Endothelial cell of umbilical vein (primary cell): ENCODE measurements around the gene TGM3. TPM values are rescaled to one million over a fixed set of nuclear protein-coding genes. Genes with fewer than 3 reads are reported as not detected.

Source experiments
- BruUV-seq: library from RNA; stranded (reverse); fragments of 400-500 nt; replicated peaks from 2 replicates; lab custom pipeline; 2021; lab: Mats Ljungman, UMichigan
- CTCF ChIA-PET: fragments of 300-600, 350-600 bp; sonication (Branson Sonifier 250); formaldehyde crosslinking; loops from one replicate; lab custom pipeline; 2021; ENCODE audit warnings: antibody characterized with exemption, inconsistent platforms; lab: Charles Lee
- POLR2A ChIA-PET: fragments of 300-600, 350-600 bp; sonication (Branson Sonifier 250); formaldehyde crosslinking; loops from one replicate; lab custom pipeline; 2021; ENCODE audit warnings: antibody characterized with exemption, inconsistent platforms; lab: Charles Lee
- DNase-seq: peaks from one replicate; pipeline ENCODE4 v3.0.0-alpha.2; 2011; ENCODE audit warnings: low read depth, low spot score
- FAIRE-seq: peaks from 2 replicates; lab custom pipeline; 2011; peaks lifted over from hg19 to GRCh38; lab: Jason Lieb, UNC
- H2AFZ ChIP-seq: 2 replicates; pipeline ENCODE4 v1.6.0; 2012; ENCODE audit warnings: low read depth, low read length, control low read depth, inconsistent platforms
- H3K27ac ChIP-seq: 2 replicates; pipeline ENCODE4 v1.5.1; 2011; ENCODE audit warnings: low read depth, mild to moderate bottlenecking, control low read depth, low read length, moderate library complexity; ENCODE audit not compliant: insufficient read depth
- H3K27me3 ChIP-seq, 2 experiments: 2 replicates each; pipeline versions ENCODE4 v1.6.0 to v1.6.1; 2011; ENCODE audit warnings: low read length in 2 of 2, mixed read lengths in 1 of 2; ENCODE audit not compliant: control insufficient read depth in 2 of 2, insufficient read depth in 2 of 2
- H3K36me3 ChIP-seq, 2 experiments: 2 replicates in 1 of 2; 3 replicates in 1 of 2; pipeline ENCODE4 v1.5.1; 2011; ENCODE audit warnings: low read length in 2 of 2, mild to moderate bottlenecking in 1 of 2, moderate library complexity in 1 of 2; ENCODE audit not compliant: control insufficient read depth in 2 of 2, insufficient read depth in 2 of 2; ENCODE audit errors: extremely low read depth in 1 of 2
- H3K4me1 ChIP-seq: 3 replicates; pipeline ENCODE4 v1.5.1; 2011; ENCODE audit warnings: mild to moderate bottlenecking, low read length; ENCODE audit not compliant: control insufficient read depth, insufficient read depth; ENCODE audit errors: extremely low read depth
- H3K4me2 ChIP-seq: 2 replicates; pipeline ENCODE4 v1.6.1; 2011; ENCODE audit warnings: low read length, control low read depth, mixed read lengths; ENCODE audit not compliant: insufficient read depth
- H3K4me3 ChIP-seq, 3 experiments: fragments of 200-600 bp in 1 of 3; sonication (generic), shearing (Covaris generic) in 1 of 3; replicated peaks in 1 of 3; 2 replicates each; pipeline ENCODE4 v1.5.1; 2011 to 2016; ENCODE audit warnings: control low read depth in 3 of 3, low read length in 3 of 3, mild to moderate bottlenecking in 2 of 3, inconsistent platforms in 1 of 3, low read depth in 1 of 3, moderate library complexity in 1 of 3; ENCODE audit not compliant: insufficient read depth in 1 of 3
- H3K79me2 ChIP-seq: 2 replicates; pipeline ENCODE4 v1.6.0; 2012; ENCODE audit warnings: low read length, inconsistent platforms; ENCODE audit not compliant: control insufficient read depth, insufficient read depth
- H3K9ac ChIP-seq: replicated peaks from 2 replicates; pipeline ENCODE3; 2011; ENCODE audit warnings: low read length, control low read depth; ENCODE audit not compliant: insufficient read depth; ENCODE audit errors: extremely low read depth
- H3K9me1 ChIP-seq: replicated peaks from 3 replicates; pipeline ENCODE4 v1.6.0; 2011; ENCODE audit warnings: mild to moderate bottlenecking, low read length; ENCODE audit not compliant: control insufficient read depth, insufficient read depth; ENCODE audit errors: extremely low read depth
- H3K9me3 ChIP-seq: replicated peaks from 2 replicates; pipeline ENCODE4 v1.5.1; 2012; ENCODE audit warnings: low read length, inconsistent platforms; ENCODE audit not compliant: control insufficient read depth, insufficient read depth
- H4K20me1 ChIP-seq: replicated peaks from 2 replicates; pipeline ENCODE3; 2011; ENCODE audit warnings: mild to moderate bottlenecking, low read length; ENCODE audit not compliant: control insufficient read depth, insufficient read depth; ENCODE audit errors: extremely low read depth
- EZH2 ChIP-seq: IDR thresholded peaks from 2 replicates; pipeline ENCODE4 v1.6.1; 2012; ENCODE audit warnings: borderline replicate concordance, low read depth, mild to moderate bottlenecking, moderate library complexity, low read length, inconsistent platforms; ENCODE audit not compliant: severe bottlenecking
- FOS ChIP-seq: IDR thresholded peaks from 2 replicates; pipeline ENCODE4 v1.6.1; 2011; ENCODE audit warnings: mild to moderate bottlenecking, low read length, moderate library complexity, borderline replicate concordance; ENCODE audit not compliant: insufficient read depth
- GATA2 ChIP-seq: IDR thresholded peaks from 2 replicates; pipeline ENCODE4 v1.7.0; 2011; ENCODE audit warnings: low read depth, mild to moderate bottlenecking, moderate library complexity, mixed read lengths, low read length; ENCODE audit not compliant: insufficient read length, insufficient read depth
- JUN ChIP-seq: IDR thresholded peaks from 2 replicates; pipeline ENCODE4 v1.6.1; 2011; ENCODE audit warnings: borderline replicate concordance, low read depth; ENCODE audit not compliant: insufficient read length, insufficient read depth
- MYC ChIP-seq: IDR thresholded peaks from one replicate; pipeline ENCODE4 v1.6.1; 2011; ENCODE audit warnings: mild to moderate bottlenecking, low read depth, low read length
- POLR2A ChIP-seq: IDR thresholded peaks from 2 replicates; pipeline ENCODE4 v1.6.1; 2012; ENCODE audit warnings: low read depth, mild to moderate bottlenecking, control low read depth, low read length
- POLR2AphosphoS5 ChIP-seq: IDR thresholded peaks from 2 replicates; pipeline ENCODE4 v1.6.1; 2012; ENCODE audit warnings: low read depth, mild to moderate bottlenecking, control low read depth, low read length, moderate library complexity; ENCODE audit not compliant: insufficient read depth
- dilution Hi-C: fragments of 300-500 bp; cut with MboI; formaldehyde crosslinking; loops from one replicate; pipeline ENCODE4 v1.15.0; 2019; ENCODE audit warnings: low sequenced_read_pairs; ENCODE audit not compliant: extremely low pct_ligation_motif_present
- intact Hi-C: fragments of 100-400 bp; cut with micrococcal nuclease; formaldehyde crosslinking; loops from one replicate; pipeline ENCODE4 v1.10.0; 2022
- polyA plus RNA-seq, 4 experiments: library from polyadenylated mRNA; depleted of rRNA in 3 of 4; stranded (reverse) in 3 of 4; unstranded in 1 of 4; fragments of >200 nt; gene quantifications; 2 replicates each; pipeline versions ENCODE4 v1.2.1 to v1.2.3, GENCODE V29; 2011 to 2012; ENCODE audit warnings: missing spikeins in 1 of 4
- total RNA-seq: library from RNA; stranded (reverse); gene quantifications from 2 replicates; pipeline ENCODE4 v1.2.3, GENCODE V29; 2021
- TF ChIP-seq, protein P1 (sequence below): IDR thresholded peaks from 2 replicates; pipeline ENCODE4 v1.6.1; 2011; ENCODE audit not compliant: insufficient read depth, insufficient read length
- TF ChIP-seq, protein P2 (sequence below), 2 donors: IDR thresholded peaks; 1 replicate in 1 of 2; 2 replicates in 1 of 2; pipeline ENCODE4 v1.5.1; 2011; ENCODE audit warnings: low read length in 2 of 2, mild to moderate bottlenecking in 2 of 2, moderate library complexity in 2 of 2, control low read depth in 1 of 2, inconsistent platforms in 1 of 2, low read depth in 1 of 2; ENCODE audit not compliant: insufficient read depth in 1 of 2; ENCODE audit errors: extremely low read depth in 1 of 2

TGM3 gene
- total and polyA plus RNA-seq, 2 donors (not counting 3 experiments of a cell fraction or from before 2014, with no cell fraction given): not detected

DNA sequence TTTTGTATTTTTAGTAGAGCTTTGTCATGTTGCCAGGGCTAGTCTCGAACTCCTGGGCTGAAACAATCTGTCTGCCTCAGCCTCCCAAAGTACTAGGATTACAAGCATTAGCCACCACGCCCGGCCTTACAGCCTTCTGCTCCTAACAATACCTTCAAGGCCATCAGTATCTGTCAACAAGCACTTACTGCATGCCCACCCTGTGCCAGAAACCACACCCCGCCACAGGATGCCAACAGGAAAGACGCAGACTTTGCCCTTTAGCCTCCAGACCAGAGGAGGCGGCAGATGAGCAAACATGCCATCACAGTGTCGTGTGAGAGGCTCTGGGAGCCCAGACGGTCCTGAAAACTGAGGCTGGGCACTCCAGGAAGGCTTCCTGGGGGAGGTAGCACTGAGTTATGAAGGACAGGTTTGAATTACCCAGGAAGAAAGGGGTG lies 34.7 kb upstream of the TGM3 start:
- Histone ChIP-seq H3K27me3 (no peaks in the 10 kb centered on the region), H3K79me2 (no peaks in the 10 kb centered on the region), H3K4me1 (no peaks in the 10 kb centered on the region), H3K4me3 (no peak overlapping the region), H3K9me3 (no peaks in the 10 kb centered on the region), H3K27ac (no peak overlapping the region), H3K9me1 (no peaks in the 10 kb centered on the region), H4K20me1 (no peaks in the 10 kb centered on the region), H2AFZ (no peak overlapping the region), H3K9ac (no peak overlapping the region), H3K4me2 (no peak overlapping the region), H3K36me3 (no peaks in the 10 kb centered on the region)
- FAIRE-seq (no peak), DNase-seq (no peak)
- TF ChIP-seq, protein P1, sequence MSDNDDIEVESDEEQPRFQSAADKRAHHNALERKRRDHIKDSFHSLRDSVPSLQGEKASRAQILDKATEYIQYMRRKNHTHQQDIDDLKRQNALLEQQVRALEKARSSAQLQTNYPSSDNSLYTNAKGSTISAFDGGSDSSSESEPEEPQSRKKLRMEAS: no peak
- TF ChIP-seq POLR2A: no peak
- TF ChIP-seq, protein P2, sequence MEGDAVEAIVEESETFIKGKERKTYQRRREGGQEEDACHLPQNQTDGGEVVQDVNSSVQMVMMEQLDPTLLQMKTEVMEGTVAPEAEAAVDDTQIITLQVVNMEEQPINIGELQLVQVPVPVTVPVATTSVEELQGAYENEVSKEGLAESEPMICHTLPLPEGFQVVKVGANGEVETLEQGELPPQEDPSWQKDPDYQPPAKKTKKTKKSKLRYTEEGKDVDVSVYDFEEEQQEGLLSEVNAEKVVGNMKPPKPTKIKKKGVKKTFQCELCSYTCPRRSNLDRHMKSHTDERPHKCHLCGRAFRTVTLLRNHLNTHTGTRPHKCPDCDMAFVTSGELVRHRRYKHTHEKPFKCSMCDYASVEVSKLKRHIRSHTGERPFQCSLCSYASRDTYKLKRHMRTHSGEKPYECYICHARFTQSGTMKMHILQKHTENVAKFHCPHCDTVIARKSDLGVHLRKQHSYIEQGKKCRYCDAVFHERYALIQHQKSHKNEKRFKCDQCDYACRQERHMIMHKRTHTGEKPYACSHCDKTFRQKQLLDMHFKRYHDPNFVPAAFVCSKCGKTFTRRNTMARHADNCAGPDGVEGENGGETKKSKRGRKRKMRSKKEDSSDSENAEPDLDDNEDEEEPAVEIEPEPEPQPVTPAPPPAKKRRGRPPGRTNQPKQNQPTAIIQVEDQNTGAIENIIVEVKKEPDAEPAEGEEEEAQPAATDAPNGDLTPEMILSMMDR (IDR thresholded peaks at IDR 0.05; ENCODE audit: extremely low read depth in 1 of 2, insufficient read depth in 1 of 2, low read depth in 1 of 2, low read length in 2 of 2): no peak
- TF ChIP-seq GATA2: no peak
- TF ChIP-seq MYC: no peak
- TF ChIP-seq POLR2AphosphoS5: no peak
- no peak for TF ChIP-seq FOS
- TF ChIP-seq EZH2: no peak
- TF ChIP-seq JUN: no peak
- CTCF ChIA-PET: interaction anchor here (0.6 kb wide), 1 partner anchor 187 kb away, joined by 3 read pairs; no protein-coding TSS in a partner anchor
- intact Hi-C loops (no loop called here), dilution Hi-C loops (no loop called here)
- POLR2A ChIA-PET: no interaction called here
- BruUV-seq: no TSS peak
